IPS-11a (cell line): ENCODE measurements around the gene RFLNA.

Source experiments
- H3K4me3 ChIP-seq: one replicate; pipeline ENCODE4 v1.5.1; 2013; ENCODE audit warnings: low read depth, low read length, control low read depth

RFLNA gene

GRCh38 chr12:124294780-124295341, at the start of gene RFLNA:
TSS of gene RFLNA (plus strand) at chr12:124295093. CDS start at chr12:124295430, 337 bp downstream.
- peak within 1 kb of the TSS; percentile 25 for H3K4me3 ChIP-seq

GRCh38 chr12:124247331-124247730, 47.6 kb upstream of the RFLNA start:
- H3K4me3 ChIP-seq: no peak overlapping the region

GRCh38 chr12:124248941-124249825, 45.7 kb upstream of the RFLNA start:
- no peak overlapping the region for H3K4me3 ChIP-seq

- H3K4me3 ChIP-seq: no peak overlapping the region
These were observed 43.7 kb upstream of the RFLNA start for GRCh38 chr12:124251186-124251585.

- no peak overlapping the region for H3K4me3 ChIP-seq
These were observed 41.9 kb upstream of the RFLNA start for GRCh38 chr12:124252964-124253363.

- H3K4me3 ChIP-seq: no peak overlapping the region
These were observed 40.8 kb upstream of the RFLNA start for GRCh38 chr12:124254126-124254525.

- H3K4me3 ChIP-seq: no peak overlapping the region
These were observed 35.5 kb upstream of the RFLNA start for GRCh38 chr12:124259154-124260066.

- no peak overlapping the region for H3K4me3 ChIP-seq
These were observed 33.0 kb upstream of the RFLNA start for GRCh38 chr12:124261885-124262284.

- no peak overlapping the region for H3K4me3 ChIP-seq
These were observed 30.7 kb upstream of the RFLNA start for GRCh38 chr12:124264089-124264795.

- no peak overlapping the region for H3K4me3 ChIP-seq
These were observed 30.0 kb upstream of the RFLNA start for GRCh38 chr12:124264879-124265278.

- no peak overlapping the region for H3K4me3 ChIP-seq
These were observed 27.6 kb upstream of the RFLNA start for GRCh38 chr12:124267205-124267778.

GRCh38 chr12:124270671-124271070, 24.2 kb upstream of the RFLNA start:
- H3K4me3 ChIP-seq: no peak overlapping the region

- no peak overlapping the region for H3K4me3 ChIP-seq
These were observed 21.3 kb upstream of the RFLNA start for GRCh38 chr12:124273630-124274029.

GRCh38 chr12:124276337-124276736, 18.6 kb upstream of the RFLNA start:
- no peak overlapping the region for H3K4me3 ChIP-seq

- H3K4me3 ChIP-seq: no peak overlapping the region
These were observed 17.3 kb upstream of the RFLNA start for GRCh38 chr12:124277394-124278241.

GRCh38 chr12:124278389-124279101, 16.3 kb upstream of the RFLNA start:
- no peak overlapping the region for H3K4me3 ChIP-seq

- no peak overlapping the region for H3K4me3 ChIP-seq
These were observed 15.6 kb upstream of the RFLNA start for GRCh38 chr12:124279315-124279714.

- no peak overlapping the region for H3K4me3 ChIP-seq
These were observed 15.0 kb upstream of the RFLNA start for GRCh38 chr12:124279846-124280360.

GRCh38 chr12:124281309-124281708, 13.6 kb upstream of the RFLNA start:
- no peak overlapping the region for H3K4me3 ChIP-seq
